Testis (tissue), 3 donors: ENCODE data around the gene MARCHF3. TPM values are rescaled to one million over a fixed set of nuclear protein-coding genes. Genes with fewer than 3 reads are reported as not detected.

Experiments used
- DNase-seq: peaks from one replicate; pipeline ENCODE4 v3.0.0-alpha.2; 2019
- H3K27ac ChIP-seq, 2 donors: fragments of 200-600 bp; sonication (generic); one replicate each; pipeline ENCODE4 v1.5.1; 2019
- H3K27me3 ChIP-seq: fragments of 200-600 bp; sonication (generic); one replicate; pipeline ENCODE4 v1.5.1; 2019
- H3K36me3 ChIP-seq: fragments of 200-600 bp; sonication (generic); one replicate; pipeline ENCODE4 v1.5.1; 2017; ENCODE audit warnings: low read depth; ENCODE audit errors: missing control alignments
- H3K4me1 ChIP-seq: fragments of 200-600 bp; sonication (generic); one replicate; pipeline ENCODE4 v1.5.1; 2019
- H3K4me3 ChIP-seq, 2 donors: fragments of 200-600 bp; sonication (generic); one replicate each; pipeline ENCODE4 v1.5.1; 2017 to 2019
- H3K9me3 ChIP-seq: fragments of 200-600 bp; sonication (generic); one replicate; pipeline ENCODE4 v1.5.1; 2017
- CTCF ChIP-seq, 3 experiments: fragments of 450-650 bp in 2 of 3; fragments of 200-600 bp in 1 of 3; sonication (generic) in 1 of 3; IDR thresholded peaks; one replicate each; pipeline ENCODE4 v1.5.1; 2016 to 2019; ENCODE audit warnings: antibody characterized with exemption in 3 of 3, mild to moderate bottlenecking in 2 of 3, moderate library complexity in 1 of 3
- POLR2A ChIP-seq: fragments of 450-650 bp; IDR thresholded peaks from one replicate; pipeline ENCODE4 v1.6.1; 2017; ENCODE audit warnings: antibody characterized with exemption, mild to moderate bottlenecking, moderate library complexity
- WGBS, 2 donors: methylation state at CpG; one replicate each; pipeline ENCODE4 v1.1.5; 2018; 5-methylcytosine and 5-hydroxymethylcytosine counted together
- intact Hi-C: fragments of 100-400 bp; cut with DNase I; formaldehyde crosslinking; loops from one replicate; pipeline ENCODE4 v1.15.1; 2023; ENCODE audit warnings: low total_unique reads
- polyA plus RNA-seq: library from polyadenylated mRNA; stranded (reverse); fragments of 350-450 nt; fragmentation: Illumina TruSeq; extraction: RNeasy Lipid Tissue Mini Kit (QIAGEN cat#74804); gene quantifications from one replicate; pipeline ENCODE4 v1.2.3, GENCODE V29; 2014; ENCODE audit warnings: low read depth, low replicate concordance; ENCODE audit not compliant: insufficient read depth
- total RNA-seq, 2 donors: library from RNA; depleted of rRNA; stranded (reverse); fragments of >200 nt; gene quantifications; one replicate each; pipeline ENCODE4 v1.2.3, GENCODE V29; 2016

The MARCHF3 gene
- total and polyA plus RNA-seq, 3 donors from 2014 or later = 34.0 to 81.9 (median 38.8) TPM

- Histone ChIP-seq H3K4me3 (no peak overlapping the region), H3K27ac (no peak overlapping the region), H3K27me3 (no peaks in the 10 kb centered on the region), H3K9me3 (no peaks in the 10 kb centered on the region), H3K4me1 (no peaks in the 10 kb centered on the region), H3K36me3 (no peaks in the 10 kb centered on the region)
- 87 to 98% methylated on average over 3 of the region's 3 CpGs for WGBS, 2 donors
- DNase-seq = no peak
- intact Hi-C loops = no loop called here
- TF ChIP-seq CTCF (IDR thresholded peaks at IDR 0.05) (no peak), POLR2A (no peak)
These were observed 35.3 kb downstream of the MARCHF3 start for GRCh38 chr5:126995039-126995438.

GRCh38 chr5:126994485-126994884 lies 35.9 kb downstream of the MARCHF3 start:
- H3K27me3 ChIP-seq = no peaks in the 10 kb centered on the region
- TF ChIP-seq POLR2A = no peak
- no peak for TF ChIP-seq CTCF (IDR thresholded peaks at IDR 0.05)
- H3K36me3 ChIP-seq = no peaks in the 10 kb centered on the region
- no peak overlapping the region for H3K4me3 ChIP-seq
- no peak for DNase-seq
- H3K4me1 ChIP-seq = no peaks in the 10 kb centered on the region
- H3K9me3 ChIP-seq = no peaks in the 10 kb centered on the region
- intact Hi-C loops = no loop called here
- no peak overlapping the region for H3K27ac ChIP-seq
- 84 to 92% methylated on average over 4 of the region's 4 CpGs for WGBS, 2 donors

- no peak for DNase-seq
- Histone ChIP-seq H3K9me3 (no peaks in the 10 kb centered on the region), H3K4me1 (no peaks in the 10 kb centered on the region), H3K27me3 (no peaks in the 10 kb centered on the region), H3K36me3 (no peaks in the 10 kb centered on the region), H3K27ac (no peak overlapping the region), H3K4me3 (no peak overlapping the region)
- TF ChIP-seq CTCF (IDR thresholded peaks at IDR 0.05) (no peak), POLR2A (no peak)
- WGBS, 2 donors = 85% methylated on average over 3 of the region's 3 CpGs
- intact Hi-C loops = no loop called here
These were observed 42.3 kb downstream of the MARCHF3 start for GRCh38 chr5:126988021-126988569.

- no peak overlapping the region for H3K27ac ChIP-seq
- H3K36me3 ChIP-seq = no peaks in the 10 kb centered on the region
- H3K27me3 ChIP-seq = no peaks in the 10 kb centered on the region
- no peaks in the 10 kb centered on the region for H3K4me1 ChIP-seq
- no peaks in the 10 kb centered on the region for H3K9me3 ChIP-seq
- H3K4me3 ChIP-seq = no peak overlapping the region
- TF ChIP-seq POLR2A (no peak), CTCF (IDR thresholded peaks at IDR 0.05) (no peak)
- WGBS, 2 donors = 74 to 81% methylated on average over 4 of the region's 4 CpGs
- intact Hi-C loops = no loop called here
- DNase-seq = no peak
These were observed 43.0 kb downstream of the MARCHF3 start for GRCh38 chr5:126987271-126987899.

GRCh38 chr5:126984632-126985031 lies 45.7 kb downstream of the MARCHF3 start:
- DNase-seq = no peak
- Histone ChIP-seq H3K27me3 (no peaks in the 10 kb centered on the region), H3K4me1 (no peaks in the 10 kb centered on the region), H3K27ac (no peak overlapping the region), H3K9me3 (no peaks in the 10 kb centered on the region), H3K4me3 (no peak overlapping the region), H3K36me3 (no peaks in the 10 kb centered on the region)
- TF ChIP-seq POLR2A (no peak), CTCF (IDR thresholded peaks at IDR 0.05) (no peak)
- 88 to 95% methylated on average over 2 of the region's 2 CpGs for WGBS, 2 donors
- intact Hi-C loops = no loop called here
